ENCODE data around the gene QRSL1. TPM values are rescaled to one million over a fixed set of nuclear protein-coding genes. Genes with fewer than 3 reads are reported as not detected.

QRSL1 gene
- total and polyA plus RNA-seq, 2 donors from 2014 or later = 12.5 to 18.0 TPM

- Histone ChIP-seq H3K36me3 (ENCODE audit: control insufficient read depth in 2 of 3, insufficient read depth in 3 of 3, low read length in 3 of 3) (peaks cover 0 to 10% (median 6%) of the 10 kb centered on the region in 3 donors), H3K27me3 (ENCODE audit: control insufficient read depth, insufficient read depth, low read length) (no peaks in the 10 kb centered on the region), H3K9me3 (ENCODE audit: control insufficient read depth in 2 of 3, insufficient read depth in 1 of 3, low read length in 3 of 3) (no peaks in the 10 kb centered on the region), H3K4me1 (ENCODE audit: control insufficient read depth in 2 of 3, insufficient read depth in 2 of 3, low read depth in 1 of 3, low read length in 3 of 3) (no peaks in the 10 kb centered on the region), H3K9ac (ENCODE audit: low read length in 3 of 3) (no peak overlapping the region), H3K27ac (ENCODE audit: low read depth in 2 of 2, low read length in 2 of 2) (no peak overlapping the region), H3K4me3 (ENCODE audit: low read length in 3 of 3) (no peak overlapping the region)
- no peak for FAIRE-seq
- no peak for TF ChIP-seq CTCF (IDR thresholded peaks at IDR 0.05; ENCODE audit: borderline replicate concordance, extremely low read depth, insufficient read depth)
- intact Hi-C loops (cut with DNase I) = no loop called here
- DNase-seq = peak in 1 of 5 donors; percentile 7
Measured at GRCh38 chr6:106666282-106667021, 37.1 kb downstream of the QRSL1 start.

- Histone ChIP-seq H3K36me3 (ENCODE audit: control insufficient read depth in 2 of 3, insufficient read depth in 3 of 3, low read length in 3 of 3) (peaks cover 0 to 10% (median 6%) of the 10 kb centered on the region in 3 donors), H3K9me3 (ENCODE audit: control insufficient read depth in 2 of 3, insufficient read depth in 1 of 3, low read length in 3 of 3) (no peaks in the 10 kb centered on the region), H3K9ac (ENCODE audit: low read length in 3 of 3) (no peak overlapping the region), H3K27me3 (ENCODE audit: control insufficient read depth, insufficient read depth, low read length) (no peaks in the 10 kb centered on the region), H3K27ac (ENCODE audit: low read depth in 2 of 2, low read length in 2 of 2) (no peak overlapping the region), H3K4me3 (ENCODE audit: low read length in 3 of 3) (no peak overlapping the region), H3K4me1 (ENCODE audit: control insufficient read depth in 2 of 3, insufficient read depth in 2 of 3, low read depth in 1 of 3, low read length in 3 of 3) (no peaks in the 10 kb centered on the region)
- no peak for TF ChIP-seq CTCF (IDR thresholded peaks at IDR 0.05; ENCODE audit: borderline replicate concordance, extremely low read depth, insufficient read depth)
- FAIRE-seq (no peak), DNase-seq (no peak)
- intact Hi-C loops (cut with DNase I) = no loop called here
Measured at GRCh38 chr6:106667022-106667402, 37.6 kb downstream of the QRSL1 start.

GRCh38 chr6:106670236-106670635 lies 40.9 kb downstream of the QRSL1 start:
- no peak for FAIRE-seq

More at GRCh38 chr6:106670236-106670635, 40.9 kb downstream of the QRSL1 start:
- no peak for TF ChIP-seq CTCF (IDR thresholded peaks at IDR 0.05; ENCODE audit: borderline replicate concordance, extremely low read depth, insufficient read depth)
- Histone ChIP-seq H3K27me3 (ENCODE audit: control insufficient read depth, insufficient read depth, low read length) (no peaks in the 10 kb centered on the region), H3K9ac (ENCODE audit: low read length in 3 of 3) (no peak overlapping the region), H3K4me3 (ENCODE audit: low read length in 3 of 3) (no peak overlapping the region), H3K4me1 (ENCODE audit: control insufficient read depth in 2 of 3, insufficient read depth in 2 of 3, low read depth in 1 of 3, low read length in 3 of 3) (peaks cover 0 to 4% (median 0%) of the 10 kb centered on the region in 3 donors), H3K9me3 (ENCODE audit: control insufficient read depth in 2 of 3, insufficient read depth in 1 of 3, low read length in 3 of 3) (no peaks in the 10 kb centered on the region), H3K36me3 (ENCODE audit: control insufficient read depth in 2 of 3, insufficient read depth in 3 of 3, low read length in 3 of 3) (peaks cover 0 to 5% (median 2%) of the 10 kb centered on the region in 3 donors), H3K27ac (ENCODE audit: low read depth in 2 of 2, low read length in 2 of 2) (no peak overlapping the region)
- DNase-seq = no peak
- intact Hi-C loops (cut with DNase I) = no loop called here
